Superior temporal gyrus (tissue), 1 donor: ENCODE measurements around the gene VPS33A.
"Not testable (repeated sequence)": the region's sequence is repeated elsewhere in the genome, so short reads cannot be mapped to it uniquely, and the experiment has no call there.

Source experiments
- DNase-seq: peaks from one replicate; pipeline ENCODE4 v3.0.0-alpha.2; 2016; ENCODE audit errors: extremely low spot score

The VPS33A gene

GRCh38 chr12:122205053-122205925 lies 61.0 kb downstream of the VPS33A start:
- DNase-seq: no peak

GRCh38 chr12:122204167-122205052 lies 61.9 kb downstream of the VPS33A start:
- no peak for DNase-seq

- peak; percentile 21 for DNase-seq
Measured at GRCh38 chr12:122203301-122204166, 62.8 kb downstream of the VPS33A start, which contains the start of gene B3GNT4. B3GNT4 (plus strand) TSS chr12:122203709; CDS start chr12:122204619, 910 bp downstream.

GRCh38 chr12:122202811-122203210 lies 63.5 kb downstream of the VPS33A start:
- DNase-seq: not testable (repeated sequence)

- no peak for DNase-seq
Measured at GRCh38 chr12:122202017-122202416, 64.3 kb downstream of the VPS33A start.

GRCh38 chr12:122201381-122201780 lies 64.9 kb downstream of the VPS33A start:
- DNase-seq: no peak

- no peak for DNase-seq
Measured at GRCh38 chr12:122200541-122201175, 65.6 kb downstream of the VPS33A start.

GRCh38 chr12:122199484-122200355 lies 66.6 kb downstream of the VPS33A start:
- no peak for DNase-seq

GRCh38 chr12:122197612-122197966 lies 68.7 kb downstream of the VPS33A start:
- DNase-seq: no peak

GRCh38 chr12:122195405-122195804 lies 70.9 kb downstream of the VPS33A start:
- no peak for DNase-seq

GRCh38 chr12:122194804-122195203 lies 71.5 kb downstream of the VPS33A start:
- DNase-seq: no peak

- no peak for DNase-seq
Measured at GRCh38 chr12:122192441-122192840, 73.9 kb downstream of the VPS33A start.

GRCh38 chr12:122190842-122191668 lies 75.2 kb downstream of the VPS33A start:
- peak; percentile 45 for DNase-seq

GRCh38 chr12:122189626-122190475 lies 76.4 kb downstream of the VPS33A start:
- no peak for DNase-seq

- DNase-seq: no peak
Measured at GRCh38 chr12:122187466-122187865, 78.8 kb downstream of the VPS33A start.

GRCh38 chr12:122185494-122186082 lies 80.7 kb downstream of the VPS33A start:
- DNase-seq: no peak

GRCh38 chr12:122185079-122185478 lies 81.2 kb downstream of the VPS33A start:
- no peak for DNase-seq

- no peak for DNase-seq
Measured at GRCh38 chr12:122184517-122184916, 81.8 kb downstream of the VPS33A start.
